PC-3 (cell line): Measurements from ENCODE around the gene BAIAP2L1.

Experiments used
- CTCF ChIP-seq: fragments of 300-600 bp; sonication (generic); conservative IDR thresholded peaks from 2 replicates; pipeline ENCODE4 v1.5.1; 2017; ENCODE audit warnings: antibody characterized with exemption, low read depth, mild to moderate bottlenecking, low read length
- EZH2 ChIP-seq: fragments of 300-600 bp; sonication (generic); IDR thresholded peaks from one replicate; pipeline ENCODE4 v1.6.1; 2017; ENCODE audit warnings: antibody characterized with exemption, mild to moderate bottlenecking, low read length; ENCODE audit not compliant: unreplicated experiment

- TF ChIP-seq CTCF (no peak), EZH2 (no peak)
Observed at GRCh38 chr7:98324782-98325181, 76.1 kb downstream of the BAIAP2L1 start.
